PFSK-1 (cell line): ENCODE measurements around the gene HPSE.

Experiments
- FOXP2 ChIP-seq: optimal IDR thresholded peaks from 2 replicates; pipeline ENCODE3; 2011; ENCODE audit warnings: borderline replicate concordance, control low read depth, inconsistent platforms; ENCODE audit not compliant: insufficient read depth; ENCODE audit errors: extremely low read length, extremely low read depth
- POLR2AphosphoS5 ChIP-seq: IDR thresholded peaks from 2 replicates; pipeline ENCODE4 v1.6.1; 2012; ENCODE audit warnings: low read depth, mild to moderate bottlenecking, control low read depth, low read length, moderate library complexity
- SIN3A ChIP-seq: IDR thresholded peaks from 2 replicates; pipeline ENCODE4 v1.6.1; 2012; ENCODE audit warnings: mild to moderate bottlenecking, low read length, moderate library complexity, borderline replicate concordance; ENCODE audit not compliant: insufficient read depth
- TAF1 ChIP-seq: IDR thresholded peaks from 2 replicates; pipeline ENCODE4 v1.6.1; 2012; ENCODE audit warnings: low read length, control low read depth, borderline replicate concordance; ENCODE audit not compliant: insufficient read depth
- TF ChIP-seq, protein P1 (sequence below), 2 experiments: IDR thresholded peaks; 2 replicates each; pipeline versions ENCODE4 v1.6.1 to v1.8.0; 2011 to 2012; ENCODE audit warnings: low read depth in 2 of 2, low read length in 2 of 2, control low read depth in 1 of 2, inconsistent platforms in 1 of 2, mild to moderate bottlenecking in 1 of 2, moderate library complexity in 1 of 2; ENCODE audit not compliant: insufficient read depth in 1 of 2

The HPSE gene

DNA sequence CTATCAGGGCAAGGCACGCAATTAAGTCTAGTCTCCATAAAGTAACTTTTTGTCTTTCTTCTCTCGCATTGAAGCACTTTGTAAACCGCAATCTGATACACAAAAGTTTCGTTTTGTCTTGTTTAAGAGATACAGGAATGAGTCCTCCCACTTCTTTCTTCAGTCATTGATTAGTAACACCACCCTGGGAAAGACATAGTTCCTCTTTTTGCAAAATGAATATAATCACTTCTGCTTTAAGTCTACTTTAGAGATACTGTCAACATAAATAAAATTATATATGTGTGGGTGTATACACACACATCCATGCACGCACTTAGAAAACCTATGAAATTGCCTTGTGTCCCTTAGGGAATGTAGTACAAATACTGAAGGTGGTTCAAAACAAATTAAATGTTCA lies 61.7 kb downstream of the HPSE start:
- TF ChIP-seq POLR2AphosphoS5 (no peak), FOXP2 (no peak), TAF1 (no peak), SIN3A (no peak)
- TF ChIP-seq, protein P1, sequence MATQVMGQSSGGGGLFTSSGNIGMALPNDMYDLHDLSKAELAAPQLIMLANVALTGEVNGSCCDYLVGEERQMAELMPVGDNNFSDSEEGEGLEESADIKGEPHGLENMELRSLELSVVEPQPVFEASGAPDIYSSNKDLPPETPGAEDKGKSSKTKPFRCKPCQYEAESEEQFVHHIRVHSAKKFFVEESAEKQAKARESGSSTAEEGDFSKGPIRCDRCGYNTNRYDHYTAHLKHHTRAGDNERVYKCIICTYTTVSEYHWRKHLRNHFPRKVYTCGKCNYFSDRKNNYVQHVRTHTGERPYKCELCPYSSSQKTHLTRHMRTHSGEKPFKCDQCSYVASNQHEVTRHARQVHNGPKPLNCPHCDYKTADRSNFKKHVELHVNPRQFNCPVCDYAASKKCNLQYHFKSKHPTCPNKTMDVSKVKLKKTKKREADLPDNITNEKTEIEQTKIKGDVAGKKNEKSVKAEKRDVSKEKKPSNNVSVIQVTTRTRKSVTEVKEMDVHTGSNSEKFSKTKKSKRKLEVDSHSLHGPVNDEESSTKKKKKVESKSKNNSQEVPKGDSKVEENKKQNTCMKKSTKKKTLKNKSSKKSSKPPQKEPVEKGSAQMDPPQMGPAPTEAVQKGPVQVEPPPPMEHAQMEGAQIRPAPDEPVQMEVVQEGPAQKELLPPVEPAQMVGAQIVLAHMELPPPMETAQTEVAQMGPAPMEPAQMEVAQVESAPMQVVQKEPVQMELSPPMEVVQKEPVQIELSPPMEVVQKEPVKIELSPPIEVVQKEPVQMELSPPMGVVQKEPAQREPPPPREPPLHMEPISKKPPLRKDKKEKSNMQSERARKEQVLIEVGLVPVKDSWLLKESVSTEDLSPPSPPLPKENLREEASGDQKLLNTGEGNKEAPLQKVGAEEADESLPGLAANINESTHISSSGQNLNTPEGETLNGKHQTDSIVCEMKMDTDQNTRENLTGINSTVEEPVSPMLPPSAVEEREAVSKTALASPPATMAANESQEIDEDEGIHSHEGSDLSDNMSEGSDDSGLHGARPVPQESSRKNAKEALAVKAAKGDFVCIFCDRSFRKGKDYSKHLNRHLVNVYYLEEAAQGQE (IDR thresholded peaks at IDR 0.05; ENCODE audit: insufficient read depth in 1 of 2, low read depth in 2 of 2, low read length in 2 of 2): no peak

DNA sequence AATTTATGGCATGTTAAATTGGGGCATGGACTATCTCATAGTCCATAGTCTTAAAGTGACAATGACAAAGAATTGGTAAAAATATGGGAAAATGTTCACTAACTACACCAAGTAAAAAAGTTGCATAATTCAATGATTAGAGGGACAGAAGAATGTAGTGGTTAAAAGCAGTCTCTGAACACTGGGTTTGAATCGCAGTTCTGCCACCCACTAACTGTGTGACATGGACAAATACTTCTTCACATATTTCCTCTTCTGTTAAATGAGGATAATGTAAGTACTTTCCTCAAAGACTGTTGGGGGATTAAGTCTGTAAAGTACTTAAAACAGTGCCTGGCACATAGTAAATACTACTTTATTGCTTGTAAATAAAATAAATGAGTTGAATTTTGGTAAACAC lies 65.4 kb downstream of the HPSE start:
- TF ChIP-seq SIN3A (no peak), FOXP2 (no peak), POLR2AphosphoS5 (no peak)
- TF ChIP-seq, protein P1 (IDR thresholded peaks at IDR 0.05; ENCODE audit: insufficient read depth in 1 of 2, low read depth in 2 of 2, low read length in 2 of 2): no peak

DNA sequence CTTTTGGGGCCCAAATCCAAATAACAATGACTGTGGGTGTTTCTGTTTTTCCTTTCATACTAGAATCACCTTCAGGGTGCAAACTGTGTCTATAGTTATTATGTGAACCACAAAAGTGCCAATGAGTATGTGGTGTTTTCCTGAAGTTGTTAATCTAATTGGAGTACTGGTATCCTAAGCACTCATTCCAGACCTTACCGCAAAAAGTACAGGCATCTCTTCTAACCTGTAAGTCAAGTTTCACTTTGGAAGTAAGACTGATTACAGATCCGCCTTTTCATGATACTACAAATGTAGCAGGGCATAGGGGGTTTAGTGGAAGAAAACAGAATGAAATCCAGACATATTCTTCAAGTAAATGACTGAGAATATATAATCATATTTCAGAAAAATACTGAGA lies 66.2 kb downstream of the HPSE start:
- no peak for TF ChIP-seq SIN3A
- no peak for TF ChIP-seq FOXP2
- TF ChIP-seq, protein P1 (IDR thresholded peaks at IDR 0.05; ENCODE audit: insufficient read depth in 1 of 2, low read depth in 2 of 2, low read length in 2 of 2): no peak
- no peak for TF ChIP-seq TAF1
- no peak for TF ChIP-seq POLR2AphosphoS5

DNA sequence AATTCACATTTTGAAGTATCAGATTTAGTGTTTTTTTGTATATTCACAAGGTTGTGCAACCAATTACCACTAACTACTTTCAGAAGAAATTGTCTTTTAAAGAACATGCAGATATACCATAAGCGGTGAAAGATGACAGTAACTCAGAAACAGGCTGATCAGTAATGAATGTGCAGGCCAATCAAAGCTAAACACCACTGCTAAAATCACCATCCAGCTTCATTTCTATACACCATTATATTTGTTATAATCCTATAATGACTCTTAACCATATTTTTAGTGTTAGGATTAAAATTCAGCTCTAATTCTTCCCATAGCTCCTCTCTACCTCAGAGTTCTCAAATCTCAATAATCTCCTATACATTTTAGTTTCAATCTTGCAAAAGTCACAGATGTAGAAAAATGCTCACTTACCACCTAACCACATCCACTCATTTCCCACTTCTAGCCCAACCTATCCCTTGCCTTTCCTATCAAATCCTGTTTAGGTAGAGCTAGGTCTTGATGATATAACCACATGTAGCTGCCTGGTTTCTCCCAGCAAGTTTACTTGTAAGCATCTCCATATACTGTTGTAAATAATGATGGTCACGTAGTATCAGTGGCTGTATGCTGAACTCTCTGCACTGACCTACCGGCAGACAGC lies 66.7 kb downstream of the HPSE start:
- TF ChIP-seq SIN3A (no peak), FOXP2 (no peak), TAF1 (no peak), POLR2AphosphoS5 (no peak)
- TF ChIP-seq, protein P1 (IDR thresholded peaks at IDR 0.05; ENCODE audit: insufficient read depth in 1 of 2, low read depth in 2 of 2, low read length in 2 of 2): no peak
